K562 (cell line): Measurements from ENCODE around the gene ACSS1. TPM values are rescaled to one million over a fixed set of nuclear protein-coding genes. Genes with fewer than 3 reads are reported as not detected.

Source experiments
- ATAC-seq: fragments of 200-7000 bp; cut with Tn5 transposase; 3 replicates; pipeline ENCODE4 v1.9.1; 2020; ENCODE audit warnings: moderate library complexity
- BruUV-seq: library from RNA; stranded (reverse); fragments of 400-500 nt; replicated peaks from 2 replicates; lab custom pipeline; 2021; lab: Mats Ljungman, UMichigan
- CTCF ChIA-PET: fragments of 300-600 bp; formaldehyde crosslinking; extraction: SDS; loops from one replicate; lab custom pipeline; 2021; ENCODE audit warnings: low intra/inter-chr PET ratio; lab: Yijun Ruan, JAX
- POLR2A ChIA-PET: fragments of 300-600, 350-650 bp; sonication (Branson Sonifier 250); formaldehyde crosslinking; extraction: SDS; loops from one replicate; lab custom pipeline; 2021; ENCODE audit warnings: antibody characterized with exemption, inconsistent platforms; lab: Yijun Ruan, JAX
- DNase-seq, 4 experiments: peaks; one replicate each; pipeline versions ENCODE4 v3.0.0 to v3.0.0-alpha.2; 2011 to 2018; ENCODE audit warnings: low spot score in 3 of 4, mixed read lengths in 3 of 4; ENCODE audit errors: extremely low read depth in 1 of 4
- FAIRE-seq: peaks from 2 replicates; lab custom pipeline; 2011; peaks lifted over from hg19 to GRCh38; lab: Jason Lieb, UNC
- H2AFZ ChIP-seq: 2 replicates; pipeline ENCODE4 v1.6.0; 2011; ENCODE audit warnings: low read depth, low read length, control low read depth, inconsistent platforms
- H3K27ac ChIP-seq: fragments of 200-600 bp; 3 replicates; pipeline ENCODE4 v1.8.0; 2011; ENCODE audit warnings: low read depth, mild to moderate bottlenecking, control low read depth, inconsistent platforms, low read length, moderate library complexity, mixed read lengths; ENCODE audit errors: extremely low read depth
- H3K27me3 ChIP-seq, 2 experiments: fragments of 300-600 bp in 1 of 2; 2 replicates in 1 of 2; 3 replicates in 1 of 2; pipeline versions ENCODE4 v1.6.0 to v1.8.0; 2011; ENCODE audit warnings: inconsistent platforms in 2 of 2, low read length in 2 of 2, mild to moderate bottlenecking in 1 of 2, mixed read lengths in 1 of 2, moderate library complexity in 1 of 2; ENCODE audit not compliant: control insufficient read depth in 2 of 2, insufficient read depth in 2 of 2
- H3K36me3 ChIP-seq: fragments of 300-600 bp; 3 replicates; pipeline ENCODE4 v1.8.0; 2011; ENCODE audit warnings: mild to moderate bottlenecking, low read length, inconsistent platforms; ENCODE audit not compliant: control insufficient read depth, insufficient read depth
- H3K4me1 ChIP-seq, 2 experiments: fragments of 200-600 bp in 1 of 2; replicated peaks in 1 of 2; 2 replicates in 1 of 2; 3 replicates in 1 of 2; pipeline versions ENCODE4 v1.5.1 to v1.8.0; 2011; ENCODE audit warnings: inconsistent platforms in 2 of 2, low read length in 2 of 2, mild to moderate bottlenecking in 1 of 2, mixed read lengths in 1 of 2, moderate library complexity in 1 of 2; ENCODE audit not compliant: control insufficient read depth in 2 of 2, insufficient read depth in 2 of 2
- H3K4me2 ChIP-seq: 2 replicates; pipeline ENCODE4 v1.6.1; 2011; ENCODE audit warnings: low read length, control low read depth, inconsistent platforms, mixed read lengths; ENCODE audit not compliant: insufficient read depth
- H3K4me3 ChIP-seq: fragments of 200-600 bp; sonication (generic), shearing (Covaris generic); 2 replicates; pipeline ENCODE4 v1.5.1; 2016; ENCODE audit warnings: control low read depth, inconsistent platforms
- H3K79me2 ChIP-seq: fragments of 200-600 bp; 3 replicates; pipeline ENCODE4 v1.8.0; 2011; ENCODE audit warnings: low read length, inconsistent platforms; ENCODE audit not compliant: control insufficient read depth, insufficient read depth
- H3K9ac ChIP-seq, 2 experiments: 2 replicates each; pipeline versions ENCODE4 v1.6.0 to v1.6.1; 2011; ENCODE audit warnings: low read depth in 2 of 2, low read length in 2 of 2, control low read depth in 1 of 2, inconsistent platforms in 1 of 2, mild to moderate bottlenecking in 1 of 2, mixed read lengths in 1 of 2; ENCODE audit not compliant: insufficient read depth in 1 of 2
- H3K9me1 ChIP-seq: one replicate; pipeline ENCODE4 v1.6.0; 2011; ENCODE audit warnings: inconsistent platforms, mild to moderate bottlenecking, low read length, moderate library complexity; ENCODE audit not compliant: control insufficient read depth, insufficient read depth
- H3K9me3 ChIP-seq: replicated peaks from 2 replicates; pipeline ENCODE4 v1.5.1; 2011; ENCODE audit warnings: low read depth, low read length, inconsistent platforms; ENCODE audit not compliant: control insufficient read depth, insufficient read depth
- H4K20me1 ChIP-seq: replicated peaks from 2 replicates; pipeline ENCODE4 v1.6.1; 2011; ENCODE audit warnings: low read length, inconsistent platforms, mixed read lengths; ENCODE audit not compliant: control insufficient read depth, insufficient read depth
- CBX5 ChIP-seq: IDR thresholded peaks from 2 replicates; pipeline ENCODE4 v1.6.1; 2014; ENCODE audit warnings: low read depth, borderline replicate concordance
- E2F6 ChIP-seq, 2 experiments: IDR thresholded peaks; 2 replicates each; pipeline ENCODE4 v1.6.1; 2011; ENCODE audit warnings: borderline replicate concordance in 1 of 2, control low read depth in 1 of 2, low read depth in 1 of 2, low read length in 1 of 2, mild to moderate bottlenecking in 1 of 2, mixed read lengths in 1 of 2, moderate library complexity in 1 of 2; ENCODE audit not compliant: insufficient read depth in 1 of 2, insufficient read length in 1 of 2, poor library complexity in 1 of 2, severe bottlenecking in 1 of 2; ENCODE audit errors: extremely low read depth in 1 of 2
- ZBTB5 ChIP-seq: fragments of 450-650 bp; IDR thresholded peaks from 2 replicates; pipeline ENCODE4 v1.6.1; 2017; ENCODE audit warnings: antibody characterized with exemption
- ZNF124 ChIP-seq: sonication (generic); formaldehyde crosslinking; IDR thresholded peaks from 2 replicates; pipeline ENCODE4 v1.8.1; 2022; ENCODE audit warnings: missing genetic modification reagents
- ZNF354B ChIP-seq: fragments of 250-450 bp; sonication (Bioruptor Pico); IDR thresholded peaks from 2 replicates; pipeline ENCODE4 v1.4.0; 2020
- ZNF57 ChIP-seq: fragments of 450-650 bp; formaldehyde crosslinking; IDR thresholded peaks from 2 replicates; pipeline ENCODE4 v1.4.0; 2020; ENCODE audit warnings: mild to moderate bottlenecking, moderate library complexity
- ZNF717 ChIP-seq: fragments of 250-450 bp; sonication (Bioruptor Pico); IDR thresholded peaks from 2 replicates; pipeline ENCODE4 v1.5.0; 2021
- ZNF77 ChIP-seq: fragments of 250-450 bp; sonication (Bioruptor Pico); IDR thresholded peaks from 2 replicates; pipeline ENCODE4 v1.5.0; 2020
- WGBS: fragments of 100-300 bp; shearing (Covaris generic); methylation state at CpG from one replicate; pipeline ENCODE4 v1.1.6; 2016; ENCODE audit warnings: low coverage, mixed read lengths; ENCODE audit not compliant: insufficient coverage; ENCODE audit errors: missing lambda C conversion rate; 5-methylcytosine and 5-hydroxymethylcytosine counted together
- in situ Hi-C: fragments of 300-500 bp; cut with MboI; formaldehyde crosslinking; loops from 4 replicates; pipeline ENCODE4 v1.15.0; 2018; ENCODE audit warnings: inconsistent platforms, mixed read lengths
- intact Hi-C: fragments of 100-400 bp; cut with micrococcal nuclease; formaldehyde crosslinking; loops from 2 replicates; pipeline ENCODE4 v1.14.2; 2022
- polyA plus RNA-seq, 8 experiments: library from polyadenylated mRNA; depleted of rRNA in 4 of 8; stranded (reverse) in 5 of 8; unstranded in 3 of 8; fragments of >200 nt; fragmentation: Nextera tagmentation in 2 of 8; fragmentation: Illumina TruSeq in 1 of 8; extraction: Ambion mirVana in 2 of 8; extraction: Trizol in 1 of 8; gene quantifications; 2 replicates each; pipeline versions ENCODE4 v1.2.1 to v1.2.3, GENCODE V29; 2011 to 2014; ENCODE audit warnings: inconsistent platforms in 1 of 8, missing spikeins in 1 of 8
- total RNA-seq, 7 experiments: library from RNA; depleted of rRNA in 6 of 7; stranded (reverse); fragments of >200 nt in 6 of 7; fragmentation: Illumina TruSeq in 2 of 7; extraction: Trizol in 2 of 7; gene quantifications; 2 replicates each; pipeline versions ENCODE4 v1.2.1 to v1.2.3, GENCODE V29; 2011 to 2021; ENCODE audit warnings: low replicate concordance in 1 of 7

The ACSS1 gene
- total and polyA plus RNA-seq, 9 of the 15 experiments (the other 6 are each of a cell fraction or from before 2014, with no cell fraction given) = 0.07 to 2.1 (median 0.27) TPM; not detected in 3

DNA sequence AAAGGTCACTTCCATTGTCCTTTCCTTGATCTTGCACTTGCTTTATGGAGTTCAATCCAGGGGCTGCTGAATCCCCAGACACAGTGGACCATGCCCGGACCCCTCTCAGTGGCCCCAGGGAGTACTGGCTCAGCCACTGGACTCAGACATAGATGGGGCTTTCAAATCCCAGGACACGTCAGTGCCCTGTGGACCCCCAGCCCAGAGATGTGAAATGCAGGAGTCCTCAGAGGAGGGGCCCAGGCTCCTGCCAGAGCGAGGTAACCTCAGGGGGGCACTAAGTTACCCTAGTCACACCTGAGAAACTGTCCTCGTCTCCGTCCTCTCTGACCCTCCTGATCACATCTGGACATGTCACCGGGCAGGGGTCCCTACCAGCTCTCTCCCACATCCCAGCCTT is 46.7 kb downstream of the ACSS1 start:
- no peak overlapping the region for H3K4me3 ChIP-seq
- H3K9ac ChIP-seq = no peak overlapping the region
- H3K27me3 ChIP-seq = peaks cover 3 to 70% of the 10 kb centered on the region in 2 experiments; a peak in 4 of 5 replicates
- H3K36me3 ChIP-seq = no peaks in the 10 kb centered on the region
- H3K79me2 ChIP-seq = no peaks in the 10 kb centered on the region
- intact Hi-C loops = no loop called here
- DNase-seq (no peak), ATAC-seq (no peak)
- ChIA-PET POLR2A (no interaction called here), CTCF (no interaction called here)
- H2AFZ ChIP-seq = no peak overlapping the region
- H3K4me1 ChIP-seq = no peaks in the 10 kb centered on the region
- H4K20me1 ChIP-seq = no peaks in the 10 kb centered on the region
- H3K9me3 ChIP-seq = no peaks in the 10 kb centered on the region
- H3K4me2 ChIP-seq = no peak overlapping the region
- H3K9me1 ChIP-seq = no peaks in the 10 kb centered on the region
- no peak for TF ChIP-seq ZBTB5
- TF ChIP-seq CBX5 = no peak
- TF ChIP-seq ZNF124 (CRISPR knock-in tag) = no peak
- no peak for TF ChIP-seq ZNF57 (CRISPR knock-in tag)
- no peak for TF ChIP-seq ZNF717 (CRISPR knock-in tag)
- no peak for TF ChIP-seq E2F6 (IDR thresholded peaks at IDR 0.05; ENCODE audit: borderline replicate concordance in 1 of 2, extremely low read depth in 1 of 2, insufficient read depth in 1 of 2, insufficient read length in 1 of 2, low read depth in 1 of 2, low read length in 1 of 2, poor library complexity in 1 of 2, severe bottlenecking in 1 of 2)
- TF ChIP-seq ZNF354B (CRISPR knock-in tag) = no peak
- TF ChIP-seq ZNF77 (CRISPR knock-in tag) = no peak
- TF ChIP-seq, all 486 proteins: peak for 0
- FAIRE-seq = no peak
- H3K27ac ChIP-seq = no peak overlapping the region
- 3% methylated on average over 5 of the region's 6 CpGs for WGBS
- no TSS peak for BruUV-seq
- in situ Hi-C loops = no loop called here
